ENCODE results near the gene CNPY1.

CNPY1 gene

GRCh38 chr7:155571581-155572345 is 25.4 kb upstream of the CNPY1 start:
- in situ Hi-C loops (cut with MboI; ENCODE audit: low pct_unique_long_range_greater_than_20kb, low sequenced_read_pairs, unreplicated experiment) = no loop called here
- TF ChIP-seq, protein P1, sequence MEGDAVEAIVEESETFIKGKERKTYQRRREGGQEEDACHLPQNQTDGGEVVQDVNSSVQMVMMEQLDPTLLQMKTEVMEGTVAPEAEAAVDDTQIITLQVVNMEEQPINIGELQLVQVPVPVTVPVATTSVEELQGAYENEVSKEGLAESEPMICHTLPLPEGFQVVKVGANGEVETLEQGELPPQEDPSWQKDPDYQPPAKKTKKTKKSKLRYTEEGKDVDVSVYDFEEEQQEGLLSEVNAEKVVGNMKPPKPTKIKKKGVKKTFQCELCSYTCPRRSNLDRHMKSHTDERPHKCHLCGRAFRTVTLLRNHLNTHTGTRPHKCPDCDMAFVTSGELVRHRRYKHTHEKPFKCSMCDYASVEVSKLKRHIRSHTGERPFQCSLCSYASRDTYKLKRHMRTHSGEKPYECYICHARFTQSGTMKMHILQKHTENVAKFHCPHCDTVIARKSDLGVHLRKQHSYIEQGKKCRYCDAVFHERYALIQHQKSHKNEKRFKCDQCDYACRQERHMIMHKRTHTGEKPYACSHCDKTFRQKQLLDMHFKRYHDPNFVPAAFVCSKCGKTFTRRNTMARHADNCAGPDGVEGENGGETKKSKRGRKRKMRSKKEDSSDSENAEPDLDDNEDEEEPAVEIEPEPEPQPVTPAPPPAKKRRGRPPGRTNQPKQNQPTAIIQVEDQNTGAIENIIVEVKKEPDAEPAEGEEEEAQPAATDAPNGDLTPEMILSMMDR (IDR thresholded peaks at IDR 0.05; ENCODE audit: extremely low read depth, insufficient read depth, missing control alignments) = no peak
- no peak for DNase-seq (ENCODE audit: low spot score)

- no peak for DNase-seq (ENCODE audit: low spot score)
- TF ChIP-seq, protein P1 (IDR thresholded peaks at IDR 0.05; ENCODE audit: extremely low read depth, insufficient read depth, missing control alignments) = no peak
- in situ Hi-C loops (cut with MboI; ENCODE audit: low pct_unique_long_range_greater_than_20kb, low sequenced_read_pairs, unreplicated experiment) = no loop called here
These were observed 24.6 kb upstream of the CNPY1 start for GRCh38 chr7:155570991-155571390.

GRCh38 chr7:155570171-155570958 is 24.0 kb upstream of the CNPY1 start:
- in situ Hi-C loops (cut with MboI; ENCODE audit: low pct_unique_long_range_greater_than_20kb, low sequenced_read_pairs, unreplicated experiment) = no loop called here
- TF ChIP-seq, protein P1 (IDR thresholded peaks at IDR 0.05; ENCODE audit: extremely low read depth, insufficient read depth, missing control alignments) = no peak
- no peak for DNase-seq (ENCODE audit: low spot score)

- in situ Hi-C loops (cut with MboI; ENCODE audit: low pct_unique_long_range_greater_than_20kb, low sequenced_read_pairs, unreplicated experiment) = no loop called here
- DNase-seq (ENCODE audit: low spot score) = no peak
- TF ChIP-seq, protein P1 (IDR thresholded peaks at IDR 0.05; ENCODE audit: extremely low read depth, insufficient read depth, missing control alignments) = no peak
These were observed 23.3 kb upstream of the CNPY1 start for GRCh38 chr7:155569681-155570080.

GRCh38 chr7:155568842-155569494 is 22.6 kb upstream of the CNPY1 start:
- in situ Hi-C loops (cut with MboI; ENCODE audit: low pct_unique_long_range_greater_than_20kb, low sequenced_read_pairs, unreplicated experiment) = no loop called here
- DNase-seq (ENCODE audit: low spot score) = no peak
- TF ChIP-seq, protein P1 (IDR thresholded peaks at IDR 0.05; ENCODE audit: extremely low read depth, insufficient read depth, missing control alignments) = no peak

GRCh38 chr7:155568333-155568660 is 21.9 kb upstream of the CNPY1 start:
- in situ Hi-C loops (cut with MboI; ENCODE audit: low pct_unique_long_range_greater_than_20kb, low sequenced_read_pairs, unreplicated experiment) = no loop called here
- TF ChIP-seq, protein P1 (IDR thresholded peaks at IDR 0.05; ENCODE audit: extremely low read depth, insufficient read depth, missing control alignments) = no peak
- DNase-seq (ENCODE audit: low spot score) = no peak

All from GM13977 (cell line).